Endothelial cell of umbilical vein (primary cell): ENCODE data around the gene CHERP.

Experiments used
- EZH2 ChIP-seq: IDR thresholded peaks from 2 replicates; pipeline ENCODE4 v1.6.1; 2012; ENCODE audit warnings: borderline replicate concordance, low read depth, mild to moderate bottlenecking, moderate library complexity, low read length, inconsistent platforms; ENCODE audit not compliant: severe bottlenecking
- GATA2 ChIP-seq: IDR thresholded peaks from 2 replicates; pipeline ENCODE4 v1.7.0; 2011; ENCODE audit warnings: low read depth, mild to moderate bottlenecking, moderate library complexity, mixed read lengths, low read length; ENCODE audit not compliant: insufficient read length, insufficient read depth
- JUN ChIP-seq: IDR thresholded peaks from 2 replicates; pipeline ENCODE4 v1.6.1; 2011; ENCODE audit warnings: borderline replicate concordance, low read depth; ENCODE audit not compliant: insufficient read length, insufficient read depth
- MYC ChIP-seq: IDR thresholded peaks from one replicate; pipeline ENCODE4 v1.6.1; 2011; ENCODE audit warnings: mild to moderate bottlenecking, low read depth, low read length
- POLR2A ChIP-seq: IDR thresholded peaks from 2 replicates; pipeline ENCODE4 v1.6.1; 2012; ENCODE audit warnings: low read depth, mild to moderate bottlenecking, control low read depth, low read length
- POLR2AphosphoS5 ChIP-seq: IDR thresholded peaks from 2 replicates; pipeline ENCODE4 v1.6.1; 2012; ENCODE audit warnings: low read depth, mild to moderate bottlenecking, control low read depth, low read length, moderate library complexity; ENCODE audit not compliant: insufficient read depth
- TF ChIP-seq, protein P1 (sequence below), 2 donors: IDR thresholded peaks; 1 replicate in 1 of 2; 2 replicates in 1 of 2; pipeline ENCODE4 v1.5.1; 2011; ENCODE audit warnings: low read length in 2 of 2, mild to moderate bottlenecking in 2 of 2, moderate library complexity in 2 of 2, control low read depth in 1 of 2, inconsistent platforms in 1 of 2, low read depth in 1 of 2; ENCODE audit not compliant: insufficient read depth in 1 of 2; ENCODE audit errors: extremely low read depth in 1 of 2
- TF ChIP-seq, protein P2 (sequence below): IDR thresholded peaks from 2 replicates; pipeline ENCODE4 v1.6.1; 2011; ENCODE audit not compliant: insufficient read depth, insufficient read length

DNA sequence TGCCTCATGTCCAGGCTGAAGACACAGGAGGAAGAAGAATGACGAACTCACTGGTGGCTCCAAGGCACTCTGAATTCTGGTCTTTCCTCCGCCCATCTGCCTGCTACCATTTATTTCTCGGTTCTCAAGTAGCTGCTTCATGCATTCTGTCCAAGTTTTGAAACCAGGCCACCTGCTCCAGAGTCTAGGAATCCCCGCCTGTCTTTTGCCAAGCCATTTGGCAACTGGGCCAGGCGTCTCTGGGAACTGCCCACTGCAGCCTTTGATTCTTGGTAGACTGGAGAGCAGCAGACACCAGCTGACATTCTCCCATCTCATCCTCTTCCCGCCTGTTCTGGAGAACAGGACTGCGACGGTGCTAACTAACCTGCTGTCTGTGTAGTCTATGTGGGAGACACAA, 19.1 kb upstream of the CHERP start:
- TF ChIP-seq POLR2A (no peak), EZH2 (no peak), MYC (no peak), POLR2AphosphoS5 (no peak), JUN (no peak), GATA2 (no peak)
- TF ChIP-seq, protein P1, sequence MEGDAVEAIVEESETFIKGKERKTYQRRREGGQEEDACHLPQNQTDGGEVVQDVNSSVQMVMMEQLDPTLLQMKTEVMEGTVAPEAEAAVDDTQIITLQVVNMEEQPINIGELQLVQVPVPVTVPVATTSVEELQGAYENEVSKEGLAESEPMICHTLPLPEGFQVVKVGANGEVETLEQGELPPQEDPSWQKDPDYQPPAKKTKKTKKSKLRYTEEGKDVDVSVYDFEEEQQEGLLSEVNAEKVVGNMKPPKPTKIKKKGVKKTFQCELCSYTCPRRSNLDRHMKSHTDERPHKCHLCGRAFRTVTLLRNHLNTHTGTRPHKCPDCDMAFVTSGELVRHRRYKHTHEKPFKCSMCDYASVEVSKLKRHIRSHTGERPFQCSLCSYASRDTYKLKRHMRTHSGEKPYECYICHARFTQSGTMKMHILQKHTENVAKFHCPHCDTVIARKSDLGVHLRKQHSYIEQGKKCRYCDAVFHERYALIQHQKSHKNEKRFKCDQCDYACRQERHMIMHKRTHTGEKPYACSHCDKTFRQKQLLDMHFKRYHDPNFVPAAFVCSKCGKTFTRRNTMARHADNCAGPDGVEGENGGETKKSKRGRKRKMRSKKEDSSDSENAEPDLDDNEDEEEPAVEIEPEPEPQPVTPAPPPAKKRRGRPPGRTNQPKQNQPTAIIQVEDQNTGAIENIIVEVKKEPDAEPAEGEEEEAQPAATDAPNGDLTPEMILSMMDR (IDR thresholded peaks at IDR 0.05; ENCODE audit: extremely low read depth in 1 of 2, insufficient read depth in 1 of 2, low read depth in 1 of 2, low read length in 2 of 2), result no peak
- TF ChIP-seq, protein P2, sequence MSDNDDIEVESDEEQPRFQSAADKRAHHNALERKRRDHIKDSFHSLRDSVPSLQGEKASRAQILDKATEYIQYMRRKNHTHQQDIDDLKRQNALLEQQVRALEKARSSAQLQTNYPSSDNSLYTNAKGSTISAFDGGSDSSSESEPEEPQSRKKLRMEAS, result no peak
